ENCODE results near the gene E2F4. TPM values are rescaled to one million over a fixed set of nuclear protein-coding genes. Genes with fewer than 3 reads are reported as not detected.
A peak's percentile ranks its signal among the peaks of the same experiment; 100 is the strongest.

E2F4 gene
- total and polyA plus RNA-seq, 2 experiments from 2014 or later: 67.0 to 135 TPM

DNA sequence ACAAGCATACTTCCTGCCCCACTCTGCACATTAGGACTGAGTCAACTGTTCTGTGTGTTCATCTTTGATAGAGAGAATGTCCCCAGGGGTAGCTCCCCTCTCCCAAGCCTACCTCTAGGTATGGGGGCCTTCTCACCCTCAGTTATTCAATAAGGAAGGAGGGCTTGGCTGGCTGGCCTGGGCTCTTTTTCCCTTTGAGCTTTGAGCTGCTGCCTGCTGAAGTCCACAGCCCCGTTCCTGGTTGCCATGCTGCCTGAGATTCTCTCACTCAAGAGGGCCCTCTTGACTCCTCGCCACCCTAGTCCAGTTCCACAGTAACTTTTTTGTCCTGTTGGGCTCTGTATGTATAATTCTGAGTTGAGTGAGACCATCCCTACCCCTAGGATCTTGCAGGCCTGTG is 46.2 kb upstream of the E2F4 start:
- no peaks in the 10 kb centered on the region for H3K4me1 ChIP-seq (ENCODE audit: insufficient read depth)
- H3K27ac Mint-ChIP-seq: no peak overlapping the region
- no peak overlapping the region for H3K4me2 ChIP-seq
- DNase-seq (ENCODE audit: low spot score) (no peak), ATAC-seq (no peak)
- TF ChIP-seq ZNF114 (CRISPR knock-in tag; IDR thresholded peaks at IDR 0.05) (no peak), ETS1 (IDR thresholded peaks at IDR 0.05) (no peak), CREB1 (CRISPR knock-in tag; IDR thresholded peaks at IDR 0.05; ENCODE audit: low read depth) (no peak), EZH2 (IDR thresholded peaks at IDR 0.05; ENCODE audit: low read depth, unreplicated experiment) (no peak)
- TF ChIP-seq, protein P1, sequence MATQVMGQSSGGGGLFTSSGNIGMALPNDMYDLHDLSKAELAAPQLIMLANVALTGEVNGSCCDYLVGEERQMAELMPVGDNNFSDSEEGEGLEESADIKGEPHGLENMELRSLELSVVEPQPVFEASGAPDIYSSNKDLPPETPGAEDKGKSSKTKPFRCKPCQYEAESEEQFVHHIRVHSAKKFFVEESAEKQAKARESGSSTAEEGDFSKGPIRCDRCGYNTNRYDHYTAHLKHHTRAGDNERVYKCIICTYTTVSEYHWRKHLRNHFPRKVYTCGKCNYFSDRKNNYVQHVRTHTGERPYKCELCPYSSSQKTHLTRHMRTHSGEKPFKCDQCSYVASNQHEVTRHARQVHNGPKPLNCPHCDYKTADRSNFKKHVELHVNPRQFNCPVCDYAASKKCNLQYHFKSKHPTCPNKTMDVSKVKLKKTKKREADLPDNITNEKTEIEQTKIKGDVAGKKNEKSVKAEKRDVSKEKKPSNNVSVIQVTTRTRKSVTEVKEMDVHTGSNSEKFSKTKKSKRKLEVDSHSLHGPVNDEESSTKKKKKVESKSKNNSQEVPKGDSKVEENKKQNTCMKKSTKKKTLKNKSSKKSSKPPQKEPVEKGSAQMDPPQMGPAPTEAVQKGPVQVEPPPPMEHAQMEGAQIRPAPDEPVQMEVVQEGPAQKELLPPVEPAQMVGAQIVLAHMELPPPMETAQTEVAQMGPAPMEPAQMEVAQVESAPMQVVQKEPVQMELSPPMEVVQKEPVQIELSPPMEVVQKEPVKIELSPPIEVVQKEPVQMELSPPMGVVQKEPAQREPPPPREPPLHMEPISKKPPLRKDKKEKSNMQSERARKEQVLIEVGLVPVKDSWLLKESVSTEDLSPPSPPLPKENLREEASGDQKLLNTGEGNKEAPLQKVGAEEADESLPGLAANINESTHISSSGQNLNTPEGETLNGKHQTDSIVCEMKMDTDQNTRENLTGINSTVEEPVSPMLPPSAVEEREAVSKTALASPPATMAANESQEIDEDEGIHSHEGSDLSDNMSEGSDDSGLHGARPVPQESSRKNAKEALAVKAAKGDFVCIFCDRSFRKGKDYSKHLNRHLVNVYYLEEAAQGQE (IDR thresholded peaks at IDR 0.05; ENCODE audit: unreplicated experiment): no peak
- TF ChIP-seq, protein P2, sequence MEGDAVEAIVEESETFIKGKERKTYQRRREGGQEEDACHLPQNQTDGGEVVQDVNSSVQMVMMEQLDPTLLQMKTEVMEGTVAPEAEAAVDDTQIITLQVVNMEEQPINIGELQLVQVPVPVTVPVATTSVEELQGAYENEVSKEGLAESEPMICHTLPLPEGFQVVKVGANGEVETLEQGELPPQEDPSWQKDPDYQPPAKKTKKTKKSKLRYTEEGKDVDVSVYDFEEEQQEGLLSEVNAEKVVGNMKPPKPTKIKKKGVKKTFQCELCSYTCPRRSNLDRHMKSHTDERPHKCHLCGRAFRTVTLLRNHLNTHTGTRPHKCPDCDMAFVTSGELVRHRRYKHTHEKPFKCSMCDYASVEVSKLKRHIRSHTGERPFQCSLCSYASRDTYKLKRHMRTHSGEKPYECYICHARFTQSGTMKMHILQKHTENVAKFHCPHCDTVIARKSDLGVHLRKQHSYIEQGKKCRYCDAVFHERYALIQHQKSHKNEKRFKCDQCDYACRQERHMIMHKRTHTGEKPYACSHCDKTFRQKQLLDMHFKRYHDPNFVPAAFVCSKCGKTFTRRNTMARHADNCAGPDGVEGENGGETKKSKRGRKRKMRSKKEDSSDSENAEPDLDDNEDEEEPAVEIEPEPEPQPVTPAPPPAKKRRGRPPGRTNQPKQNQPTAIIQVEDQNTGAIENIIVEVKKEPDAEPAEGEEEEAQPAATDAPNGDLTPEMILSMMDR (conservative IDR thresholded peaks at IDR 0.05; ENCODE audit: low read depth in 2 of 2): no peak
- H3K4me3 Mint-ChIP-seq: no peak overlapping the region
- peaks cover 3% of the 10 kb centered on the region; the same call in 2 of the 3 replicates for H3K4me1 Mint-ChIP-seq
- H3K79me2 ChIP-seq (replicated peaks; ENCODE audit: insufficient read depth): no peaks in the 10 kb centered on the region
- H3K9me2 ChIP-seq (ENCODE audit: insufficient read depth): no peaks in the 10 kb centered on the region
- H3K36me3 Mint-ChIP-seq (ENCODE audit: low read depth): peaks cover 45% of the 10 kb centered on the region
- H3K27me3 ChIP-seq (ENCODE audit: insufficient read depth): peaks cover 27% of the 10 kb centered on the region; the same call in 1 of the 2 replicates
- H3K36me3 ChIP-seq (ENCODE audit: insufficient read depth): no peaks in the 10 kb centered on the region
- H2AFZ ChIP-seq: no peak overlapping the region
- no peak overlapping the region for H3K4me3 ChIP-seq
- no peaks in the 10 kb centered on the region; the same call in 1 of the 2 replicates for H4K20me1 ChIP-seq (replicated peaks; ENCODE audit: insufficient read depth)
- H3K27me3 Mint-ChIP-seq (ENCODE audit: insufficient read depth, low read depth, poor library complexity): peaks cover 11% of the 10 kb centered on the region
- no peaks in the 10 kb centered on the region for H3K9me3 Mint-ChIP-seq
- H3F3A ChIP-seq (replicated peaks; ENCODE audit: low read depth): 0 out of 2 replicates have a peak, but pooled peaks cover 7% of the 10 kb centered on the region
- H3K27ac ChIP-seq (ENCODE audit: low read depth): no peak overlapping the region

DNA sequence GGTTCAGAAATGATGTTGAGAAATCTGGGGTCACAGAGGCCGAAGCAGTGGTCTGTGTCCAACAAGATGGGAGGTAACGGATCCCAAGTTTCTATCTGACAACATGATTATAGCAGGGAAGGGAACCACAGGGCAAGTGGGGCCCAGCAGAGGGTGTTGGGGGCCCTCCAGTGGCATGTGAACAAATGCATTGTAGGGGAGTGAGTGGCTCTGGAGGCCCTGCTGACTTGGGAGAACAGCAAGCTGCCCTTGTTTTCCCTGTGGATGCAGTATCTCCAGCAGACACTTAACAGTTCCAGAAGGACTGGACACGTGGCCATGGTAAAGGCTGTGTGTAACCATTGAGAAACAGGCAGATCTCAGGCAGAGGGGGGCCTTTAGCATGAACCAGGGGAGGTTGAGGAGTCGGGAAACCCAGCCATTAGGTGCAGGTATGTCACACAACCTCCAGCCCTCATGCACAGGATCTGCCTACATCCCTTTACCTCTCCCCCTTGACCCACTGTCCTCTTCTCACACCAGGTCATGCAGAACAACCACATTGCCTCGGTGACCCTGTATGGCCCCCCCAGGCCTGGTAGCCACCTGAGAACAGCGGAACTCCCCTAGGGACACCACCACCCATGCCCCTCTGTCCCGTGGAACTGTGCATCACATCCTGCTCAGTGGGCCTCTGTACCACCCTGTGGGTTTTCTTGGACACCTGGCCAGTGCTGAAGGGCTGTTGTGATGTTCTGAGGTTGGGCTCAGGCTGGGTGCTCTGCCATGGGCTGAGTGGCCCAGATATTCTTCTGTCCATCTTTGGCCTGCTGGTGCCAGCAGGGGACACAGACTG is 45.2 kb upstream of the E2F4 start:
- H3K36me3 ChIP-seq (ENCODE audit: insufficient read depth): no peaks in the 10 kb centered on the region

More for the DNA sequence above, 45.2 kb upstream of the E2F4 start:
- H2AFZ ChIP-seq: no peak overlapping the region
- 0 out of 2 replicates have a peak, but pooled peaks cover 7% of the 10 kb centered on the region for H3F3A ChIP-seq (replicated peaks; ENCODE audit: low read depth)
- TF ChIP-seq, protein P2 (conservative IDR thresholded peaks at IDR 0.05; ENCODE audit: low read depth in 2 of 2): 0 out of 4 replicates have a peak, but pooled peaks of 1 of the 2 experiments have one; percentile 21
- TF ChIP-seq ETS1 (IDR thresholded peaks at IDR 0.05): no peak
- H4K20me1 ChIP-seq (replicated peaks; ENCODE audit: insufficient read depth): no peaks in the 10 kb centered on the region; the same call in 1 of the 2 replicates
- peaks cover 18% of the 10 kb centered on the region for H3K27me3 Mint-ChIP-seq (ENCODE audit: insufficient read depth, low read depth, poor library complexity)
- no peak for ATAC-seq
- H3K79me2 ChIP-seq (replicated peaks; ENCODE audit: insufficient read depth): no peaks in the 10 kb centered on the region
- H3K27ac ChIP-seq (ENCODE audit: low read depth): no peak overlapping the region
- peaks cover 40% of the 10 kb centered on the region for H3K36me3 Mint-ChIP-seq (ENCODE audit: low read depth)
- no peak overlapping the region for H3K4me3 Mint-ChIP-seq
- H3K27ac Mint-ChIP-seq: no peak overlapping the region
- no peak overlapping the region for H3K4me3 ChIP-seq
- H3K4me2 ChIP-seq: no peak overlapping the region
- peaks cover 37% of the 10 kb centered on the region for H3K27me3 ChIP-seq (ENCODE audit: insufficient read depth)
- no peaks in the 10 kb centered on the region for H3K9me3 Mint-ChIP-seq
- DNase-seq (ENCODE audit: low spot score): no peak
- H3K9me2 ChIP-seq (ENCODE audit: insufficient read depth): no peaks in the 10 kb centered on the region
- peaks cover 6% of the 10 kb centered on the region; the same call in 1 of the 2 replicates for H3K4me1 ChIP-seq (ENCODE audit: insufficient read depth)
- H3K4me1 Mint-ChIP-seq: peaks cover 9% of the 10 kb centered on the region; the same call in 2 of the 3 replicates
